GM19240 (cell line): ENCODE measurements around the gene LCN10.
"Not testable (repeated sequence)": the region's sequence is repeated elsewhere in the genome, so short reads cannot be mapped to it uniquely, and the experiment has no call there.

Source experiments
- DNase-seq: peaks from one replicate; pipeline ENCODE4 v3.0.0; 2011; ENCODE audit warnings: low spot score; ENCODE audit not compliant: insufficient read length

Gene LCN10

GRCh38 chr9:136755302-136756133, 12.8 kb upstream of the LCN10 start:
- DNase-seq, result not testable (repeated sequence)

- no peak for DNase-seq
These were observed 12.0 kb upstream of the LCN10 start for GRCh38 chr9:136754626-136755301.

- no peak for DNase-seq
These were observed 11.4 kb upstream of the LCN10 start for GRCh38 chr9:136754059-136754572.

GRCh38 chr9:136753371-136754058, 10.8 kb upstream of the LCN10 start:
- no peak for DNase-seq

- no peak for DNase-seq
These were observed 9.1 kb upstream of the LCN10 start for GRCh38 chr9:136751814-136752213.

GRCh38 chr9:136751244-136751643, 8.5 kb upstream of the LCN10 start:
- no peak for DNase-seq

- DNase-seq, result no peak
These were observed 7.8 kb upstream of the LCN10 start for GRCh38 chr9:136750526-136750925.

GRCh38 chr9:136748666-136749611, 6.2 kb upstream of the LCN10 start:
- DNase-seq, result no peak

GRCh38 chr9:136748201-136748600, 5.5 kb upstream of the LCN10 start, which contains the start of gene LCN6:
LCN6 (minus strand) TSS chr9:136748525; CDS start chr9:136748483, 42 bp downstream.
- DNase-seq, result no peak

GRCh38 chr9:136747161-136748060, 4.7 kb upstream of the LCN10 start:
- DNase-seq, result no peak

GRCh38 chr9:136746621-136747020, 3.9 kb upstream of the LCN10 start:
- DNase-seq, result no peak

- no peak for DNase-seq
These were observed 3.4 kb upstream of the LCN10 start for GRCh38 chr9:136746155-136746490.

- no peak for DNase-seq
These were observed 2.8 kb upstream of the LCN10 start for GRCh38 chr9:136745389-136746154.

GRCh38 chr9:136744773-136745172, 2.0 kb upstream of the LCN10 start:
- no peak for DNase-seq

GRCh38 chr9:136743639-136744211, 985 bp upstream of the LCN10 start:
- DNase-seq, result no peak

GRCh38 chr9:136741883-136742571, 713 bp downstream of the LCN10 start:
- peak; percentile 52 for DNase-seq

GRCh38 chr9:136740971-136741882, 1.5 kb downstream of the LCN10 start:
- DNase-seq, result no peak
